Small intestine (tissue), 7 donors: Measurements from ENCODE around the gene CSNK2A2. TPM values are rescaled to one million over a fixed set of nuclear protein-coding genes. Genes with fewer than 3 reads are reported as not detected.

Source experiments
- DNase-seq, 2 donors: peaks; one replicate each; pipeline versions ENCODE4 v3.0.0 to v3.0.0-alpha.2; 2013
- FAIRE-seq: peaks from 2 replicates; lab custom pipeline; 2012; peaks lifted over from hg19 to GRCh38; lab: Jason Lieb, UNC
- H3K27ac ChIP-seq, 3 donors: one replicate each; pipeline ENCODE4 v1.5.1; 2013; ENCODE audit warnings: low read length in 2 of 3, mild to moderate bottlenecking in 2 of 3, control low read depth in 1 of 3, inconsistent platforms in 1 of 3, low read depth in 1 of 3, moderate library complexity in 1 of 3
- H3K27me3 ChIP-seq, 3 donors: one replicate each; pipeline ENCODE4 v1.6.1; 2013; ENCODE audit warnings: low read length in 3 of 3, inconsistent platforms in 1 of 3; ENCODE audit not compliant: control insufficient read depth in 3 of 3, insufficient read depth in 3 of 3
- H3K36me3 ChIP-seq, 3 donors: one replicate each; pipeline ENCODE4 v1.6.1; 2013; ENCODE audit warnings: low read length in 3 of 3, inconsistent platforms in 1 of 3, low read depth in 1 of 3, mild to moderate bottlenecking in 1 of 3, moderate library complexity in 1 of 3; ENCODE audit not compliant: control insufficient read depth in 3 of 3, insufficient read depth in 2 of 3
- H3K4me1 ChIP-seq, 3 donors: one replicate each; pipeline ENCODE4 v1.6.1; 2013; ENCODE audit warnings: low read length in 2 of 3, inconsistent platforms in 1 of 3, low read depth in 1 of 3, mild to moderate bottlenecking in 1 of 3, moderate library complexity in 1 of 3; ENCODE audit not compliant: control insufficient read depth in 3 of 3, insufficient read depth in 2 of 3
- H3K4me3 ChIP-seq, 3 donors: one replicate each; pipeline ENCODE4 v1.5.1; 2013; ENCODE audit warnings: low read length in 3 of 3, control low read depth in 1 of 3, inconsistent platforms in 1 of 3, low read depth in 1 of 3, mild to moderate bottlenecking in 1 of 3, moderate library complexity in 1 of 3
- H3K9me3 ChIP-seq, 2 donors: one replicate each; pipeline ENCODE4 v1.6.1; 2013; ENCODE audit warnings: low read depth in 1 of 2, low read length in 1 of 2; ENCODE audit not compliant: control insufficient read depth in 2 of 2, insufficient read depth in 1 of 2
- WGBS, 3 donors: extraction: QIAGEN DNeasy Blood & Tissue Kit; methylation state at CpG; one replicate each; pipeline ENCODE4 v1.1.7; 2013; 5-methylcytosine and 5-hydroxymethylcytosine counted together
- polyA plus RNA-seq, 4 donors: library from polyadenylated mRNA; stranded (reverse) in 3 of 4; unstranded in 1 of 4; fragments of 200-250 nt in 3 of 4; fragments of 120-200 nt in 1 of 4; gene quantifications; one replicate each; pipeline versions ENCODE4 v1.2.1 to v1.2.3, GENCODE V29; 2013
- donor health status: healthy with polysubstance abuse.
- donor health status: control.
- donor health status: control.
- donor health status: Bipolar disorder and iron deficiency.
- donor health status: healthy.

CSNK2A2 gene
- polyA plus RNA-seq, 4 donors: 15.0 to 49.3 (median 20.1) TPM

DNA sequence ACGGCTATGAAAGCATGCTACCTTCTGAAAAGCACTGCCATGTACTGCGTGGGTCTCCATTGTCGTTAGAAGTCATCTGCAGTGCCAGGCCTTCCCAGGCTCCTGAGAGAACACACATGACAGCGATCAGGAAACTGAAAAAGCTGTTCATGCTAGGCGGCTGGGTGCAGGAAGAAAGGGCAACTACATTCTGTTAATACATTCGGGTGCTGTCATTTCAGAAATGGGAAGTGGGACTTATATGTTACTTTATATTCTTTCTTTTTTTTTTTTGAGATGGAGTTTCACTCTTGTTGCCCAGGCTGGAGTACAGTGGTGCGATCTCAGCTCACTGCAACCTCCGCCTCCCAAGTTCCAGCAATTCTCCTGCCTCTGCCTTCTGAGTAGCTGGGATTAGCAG lies 88.6 kb downstream of the CSNK2A2 start:
- Histone ChIP-seq H3K27me3 (no peaks in the 10 kb centered on the region), H3K4me1 (no peaks in the 10 kb centered on the region), H3K27ac (no peak overlapping the region), H3K9me3 (no peaks in the 10 kb centered on the region), H3K4me3 (no peak overlapping the region), H3K36me3 (peaks cover 4 to 15% (median 5%) of the 10 kb centered on the region in 3 donors)
- FAIRE-seq (no peak), DNase-seq (no peak)
- 71 to 84% (median 80%) methylated on average over 8 of the region's 8 CpGs for WGBS, 3 donors

Other genes starting within 250 kb of the CSNK2A2 start
- gene CNGB1, start 227.0 kb downstream of the CSNK2A2 start, polyA plus RNA-seq: 1 to 10 TPM in 2 of 4 donors, not detected in 2; 1.3 to 1.7 TPM
- 1 to 10 TPM; 2.2 to 5.6 (median 3.2) TPM for gene ZNF319, start 197.4 kb downstream of the CSNK2A2 start, polyA plus RNA-seq
- gene USB1, start 196.7 kb downstream of the CSNK2A2 start, polyA plus RNA-seq: 10 to 100 TPM; 19.9 to 26.5 (median 24.0) TPM
- gene MMP15, start 172.4 kb downstream of the CSNK2A2 start, polyA plus RNA-seq: 10 to 100 TPM; 38.2 to 67.3 (median 49.7) TPM
- gene CFAP20, start 68.7 kb downstream of the CSNK2A2 start, polyA plus RNA-seq: 10 to 100 TPM; 16.8 to 46.8 (median 34.2) TPM
- not detected for gene PRSS54, start 96.9 kb upstream of the CSNK2A2 start, polyA plus RNA-seq
- 1 to 10 TPM; 1.3 to 6.7 (median 3.5) TPM for gene GINS3, start 194.4 kb upstream of the CSNK2A2 start, polyA plus RNA-seq